Esophagus (tissue), 2 donors: ENCODE measurements around the gene RARB. TPM values are rescaled to one million over a fixed set of nuclear protein-coding genes. Genes with fewer than 3 reads are reported as not detected.

Experiments
- H3K27ac ChIP-seq, 2 donors: one replicate each; pipeline ENCODE4 v1.5.1; 2013; ENCODE audit warnings: low read depth in 2 of 2, mild to moderate bottlenecking in 2 of 2, inconsistent platforms in 1 of 2, low read length in 1 of 2, moderate library complexity in 1 of 2
- H3K27me3 ChIP-seq, 2 donors: one replicate each; pipeline ENCODE4 v1.6.1; 2013; ENCODE audit warnings: low read length in 2 of 2, control low read depth in 1 of 2, mild to moderate bottlenecking in 1 of 2; ENCODE audit not compliant: insufficient read depth in 2 of 2, control insufficient read depth in 1 of 2
- H3K36me3 ChIP-seq, 2 donors: one replicate each; pipeline ENCODE4 v1.6.1; 2013; ENCODE audit warnings: low read length in 1 of 2; ENCODE audit not compliant: control insufficient read depth in 2 of 2, insufficient read depth in 2 of 2
- H3K4me1 ChIP-seq, 2 donors: one replicate each; pipeline ENCODE4 v1.6.1; 2013; ENCODE audit warnings: low read length in 1 of 2; ENCODE audit not compliant: control insufficient read depth in 2 of 2, insufficient read depth in 2 of 2
- H3K4me3 ChIP-seq, 2 donors: one replicate each; pipeline ENCODE4 v1.5.1; 2013; ENCODE audit warnings: low read length in 2 of 2, mild to moderate bottlenecking in 2 of 2, low read depth in 1 of 2, moderate library complexity in 1 of 2
- H3K9me3 ChIP-seq, 2 donors: one replicate each; pipeline ENCODE4 v1.6.1; 2013; ENCODE audit warnings: mild to moderate bottlenecking in 2 of 2, low read depth in 1 of 2, low read length in 1 of 2, moderate library complexity in 1 of 2; ENCODE audit not compliant: control insufficient read depth in 2 of 2, insufficient read depth in 1 of 2
- WGBS, 2 donors: extraction: QIAGEN DNeasy Blood & Tissue Kit; methylation state at CpG; one replicate each; pipeline ENCODE4 v1.1.7; 2013; 5-methylcytosine and 5-hydroxymethylcytosine counted together
- polyA plus RNA-seq, 2 donors: library from polyadenylated mRNA; stranded (reverse); fragments of 200-250 nt; gene quantifications; one replicate each; pipeline ENCODE4 v1.2.3, GENCODE V29; 2013
- donor health status: healthy with polysubstance abuse.
- donor health status: Bipolar disorder and iron deficiency.

RARB gene
- polyA plus RNA-seq, 2 donors, result 1.6 to 2.2 TPM

DNA sequence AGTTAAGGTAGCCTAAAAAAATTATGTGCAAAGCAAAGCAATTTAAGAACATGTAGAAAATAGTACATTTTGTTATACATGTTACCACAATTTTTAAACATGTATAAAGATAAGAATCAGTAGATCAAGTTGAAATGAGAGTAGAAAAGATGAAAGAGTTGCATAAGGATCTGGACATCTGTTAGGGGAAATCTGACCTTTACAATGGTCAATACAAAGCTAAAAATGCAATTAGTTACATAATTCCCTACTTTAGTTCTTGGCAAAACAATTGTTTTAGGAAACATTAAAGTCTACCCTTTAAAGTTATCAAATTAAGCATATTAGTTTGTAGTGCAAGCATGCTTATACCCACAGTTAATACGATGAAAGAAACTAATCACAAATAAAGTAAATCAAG, 203.9 kb downstream of the RARB start:
- Histone ChIP-seq H3K4me3 (no peak overlapping the region), H3K9me3 (no peaks in the 10 kb centered on the region), H3K27ac (no peak overlapping the region), H3K4me1 (no peaks in the 10 kb centered on the region), H3K36me3 (peaks cover 3 to 5% of the 10 kb centered on the region in 2 donors), H3K27me3 (no peaks in the 10 kb centered on the region)
- WGBS, 2 donors, result 91 to 97% methylated on average over 1 of the region's 1 CpG

DNA sequence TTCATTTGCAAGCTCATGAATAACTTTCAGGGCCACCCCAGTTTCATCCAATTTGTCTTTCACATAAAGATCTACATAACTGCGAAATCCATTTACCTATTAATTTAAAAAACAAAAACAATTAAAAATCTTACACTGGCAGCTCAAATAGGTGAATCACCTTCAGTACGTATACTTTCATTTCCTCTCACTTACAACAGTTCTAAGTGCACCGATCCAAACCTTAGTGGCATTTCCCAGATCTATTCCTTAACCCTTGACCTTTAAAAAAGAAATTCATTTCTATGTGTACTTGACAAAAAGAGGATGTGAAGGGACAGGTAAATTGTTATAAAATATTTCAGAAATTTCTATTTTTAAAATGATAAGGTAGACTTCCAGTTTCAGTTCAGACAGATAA, 205.9 kb downstream of the RARB start:
- H3K9me3 ChIP-seq, result no peaks in the 10 kb centered on the region
- H3K4me1 ChIP-seq, result no peaks in the 10 kb centered on the region
- H3K36me3 ChIP-seq, result peaks cover 0 to 5% of the 10 kb centered on the region in 2 donors
- H3K27me3 ChIP-seq, result no peaks in the 10 kb centered on the region
- no peak overlapping the region for H3K4me3 ChIP-seq
- WGBS, 2 donors, result 89 to 90% methylated on average over 3 of the region's 3 CpGs
- no peak overlapping the region for H3K27ac ChIP-seq

DNA sequence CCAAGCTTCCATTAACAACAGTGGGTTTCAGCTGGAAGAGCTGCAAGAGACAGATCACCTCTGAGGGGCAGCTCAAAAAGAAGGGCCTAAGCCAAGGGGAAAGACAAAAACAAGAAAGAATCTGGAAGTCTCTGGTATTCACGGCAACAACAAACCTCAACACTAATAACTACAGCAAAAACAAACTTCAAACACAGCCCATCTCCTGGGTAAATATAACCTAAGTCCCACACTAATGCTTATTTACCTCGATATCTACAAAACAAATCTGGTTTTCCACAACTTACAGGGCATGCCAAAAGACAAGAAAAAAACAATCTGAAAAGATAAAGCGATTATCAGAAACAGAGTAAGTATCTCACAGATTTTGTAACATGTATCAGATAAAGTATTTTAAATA, 207.0 kb downstream of the RARB start:
- Histone ChIP-seq H3K27me3 (no peaks in the 10 kb centered on the region), H3K4me3 (no peak overlapping the region), H3K9me3 (no peaks in the 10 kb centered on the region), H3K4me1 (no peaks in the 10 kb centered on the region), H3K36me3 (peaks cover 0 to 5% of the 10 kb centered on the region in 2 donors), H3K27ac (no peak overlapping the region)
- WGBS, 2 donors, result 81 to 87% methylated on average over 3 of the region's 3 CpGs

Other genes starting within 250 kb of the RARB start
- 10 to 100 TPM; 28.5 to 47.1 TPM for gene TOP2B, start 236.6 kb downstream of the RARB start, polyA plus RNA-seq